Subcutaneous preadipocyte (primary cell): ENCODE results near the gene BHLHE23. TPM values are rescaled to one million over a fixed set of nuclear protein-coding genes. Genes with fewer than 3 reads are reported as not detected.

ENCODE experiments used
- total RNA-seq: library from RNA; depleted of rRNA; stranded (reverse); fragments of >200 nt; gene quantifications from 2 replicates; pipeline ENCODE4 v1.2.3, GENCODE V29; 2012

Gene BHLHE23
- not detected in 2 replicates for total RNA-seq

GRCh38 chr20:63006540-63007359, at the start of gene BHLHE23:
TSS of gene BHLHE23 (minus strand) at chr20:63006964. CDS start at chr20:63006774, 190 bp downstream.

Other genes starting within 250 kb of the BHLHE23 start
- 14.7 and 23.9 TPM in 2 replicates for gene MRGBP, start 210.5 kb downstream of the BHLHE23 start, total RNA-seq
- gene OGFR, start 202.1 kb downstream of the BHLHE23 start, total RNA-seq, result 34.2 and 42.2 TPM in 2 replicates
- 0.73 and 0.98 TPM in 2 replicates for gene COL9A3, start 189.9 kb downstream of the BHLHE23 start, total RNA-seq
- 15.4 and 18.4 TPM in 2 replicates for gene TCFL5, start 145.1 kb downstream of the BHLHE23 start, total RNA-seq
- 29.8 and 47.1 TPM in 2 replicates for gene DIDO1, start 80.5 kb downstream of the BHLHE23 start, total RNA-seq
- 29.5 and 29.8 TPM in 2 replicates for gene GID8, start 68.8 kb downstream of the BHLHE23 start, total RNA-seq
- 8.5 and 13.3 TPM in 2 replicates for gene SLC17A9, start 54.3 kb downstream of the BHLHE23 start, total RNA-seq
- 18.0 and 25.6 TPM in 2 replicates for gene YTHDF1, start 209.2 kb upstream of the BHLHE23 start, total RNA-seq
- not detected in 2 replicates for gene BIRC7, start 228.9 kb upstream of the BHLHE23 start, total RNA-seq
- not detected in 2 replicates for gene NKAIN4, start 247.5 kb upstream of the BHLHE23 start, total RNA-seq